Measurements from ENCODE around the gene HERC4. TPM values are rescaled to one million over a fixed set of nuclear protein-coding genes. Genes with fewer than 3 reads are reported as not detected.

The HERC4 gene
- total RNA-seq, 1 donor from 2014 or later: 56.9 TPM

DNA sequence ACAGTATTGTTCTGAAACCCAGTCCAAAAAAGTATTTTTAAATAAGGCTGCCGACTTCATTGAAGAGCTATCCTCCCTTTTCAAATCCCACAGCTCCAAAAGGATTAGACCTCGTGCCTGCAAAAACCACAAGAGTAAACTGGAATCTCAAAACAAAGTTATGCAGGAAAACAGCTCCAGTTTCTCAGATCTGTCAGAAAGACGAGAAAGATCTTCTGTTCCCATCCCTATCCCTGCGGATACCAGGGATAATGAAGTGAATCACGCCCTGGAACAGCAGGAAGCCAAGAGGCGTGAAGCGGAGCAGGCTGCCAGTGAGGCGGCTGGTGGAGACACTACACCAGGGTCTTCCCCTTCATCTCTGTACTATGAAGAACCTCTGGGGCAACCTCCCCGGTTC, 46.8 kb upstream of the HERC4 start:
- H3K9me3 Mint-ChIP-seq (ENCODE audit: unreplicated experiment): no peaks in the 10 kb centered on the region
- H3K27me3 Mint-ChIP-seq (ENCODE audit: low read depth, unreplicated experiment): peaks cover 2% of the 10 kb centered on the region
- no peaks in the 10 kb centered on the region for H3K9me3 ChIP-seq (ENCODE audit: insufficient read depth, low read depth, low read length)
- TF ChIP-seq CTCF (IDR thresholded peaks at IDR 0.05; ENCODE audit: insufficient read depth, low read depth, low read length) (no peak), EZH2 (IDR thresholded peaks at IDR 0.05; ENCODE audit: insufficient read depth, low read length) (no peak)
- FAIRE-seq (no peak), DNase-seq (ENCODE audit: low read depth) (no peak)
- no peaks in the 10 kb centered on the region for H3K36me3 ChIP-seq (ENCODE audit: insufficient read depth, low read length)
- no peak overlapping the region for H3K4me3 Mint-ChIP-seq (ENCODE audit: unreplicated experiment)
- no peak overlapping the region for H3K9ac ChIP-seq (ENCODE audit: low read length)
- H3K4me2 ChIP-seq (ENCODE audit: low read length): no peak overlapping the region
- H3K27me3 ChIP-seq (ENCODE audit: insufficient read depth, low read length): no peaks in the 10 kb centered on the region
- no peak overlapping the region for H3K27ac Mint-ChIP-seq (ENCODE audit: unreplicated experiment)
- H3K27ac ChIP-seq (ENCODE audit: low read depth, low read length): no peak overlapping the region
- no peaks in the 10 kb centered on the region for H3K79me2 ChIP-seq (ENCODE audit: insufficient read depth, low read length)
- H2AFZ ChIP-seq (ENCODE audit: low read depth, low read length): no peak overlapping the region
- no peaks in the 10 kb centered on the region for H3K4me1 ChIP-seq (ENCODE audit: insufficient read depth, low read length)
- H4K20me1 ChIP-seq (ENCODE audit: insufficient read depth, low read length): no peaks in the 10 kb centered on the region
- H3K4me1 Mint-ChIP-seq (ENCODE audit: low read depth, unreplicated experiment): no peaks in the 10 kb centered on the region
- no peak overlapping the region for H3K4me3 ChIP-seq (ENCODE audit: insufficient read depth, low read depth, low read length)
- peaks cover 2% of the 10 kb centered on the region for H3K36me3 Mint-ChIP-seq (ENCODE audit: low read depth, unreplicated experiment)

DNA sequence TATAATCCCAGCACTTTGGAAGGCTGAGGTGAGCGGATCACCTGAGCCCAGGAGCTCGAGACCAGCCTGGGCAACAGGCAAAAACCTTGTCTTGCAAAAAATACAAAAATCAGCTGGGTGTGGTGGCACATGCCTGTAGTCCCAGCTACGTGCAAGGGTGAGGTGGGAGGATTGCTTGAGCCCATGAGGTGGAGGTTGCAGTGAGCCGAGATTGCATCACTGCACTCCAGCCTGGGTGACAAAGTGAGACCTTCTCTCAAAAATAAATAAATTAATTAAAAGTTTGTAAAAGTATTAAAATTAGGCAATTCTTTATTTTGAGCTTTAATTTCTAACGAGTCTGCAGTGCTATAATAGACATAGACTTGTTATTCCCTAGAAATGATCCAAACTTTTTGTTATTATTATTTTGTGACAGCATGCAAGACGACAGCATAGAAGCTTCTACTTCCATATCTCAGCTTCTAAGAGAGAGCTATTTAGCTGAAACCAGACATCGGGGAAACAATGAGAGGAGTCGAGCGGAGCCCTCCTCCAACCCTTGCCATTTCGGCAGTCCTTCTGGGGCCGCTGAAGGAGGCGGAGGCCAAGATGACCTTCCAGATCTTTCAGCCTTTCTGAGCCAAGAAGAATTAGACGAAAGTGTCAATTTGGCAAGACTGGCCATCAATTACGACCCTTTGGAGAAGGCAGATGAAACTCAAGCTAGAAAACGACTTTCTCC, 46.1 kb upstream of the HERC4 start:
- Histone ChIP-seq H3K4me1 (ENCODE audit: insufficient read depth, low read length) (no peaks in the 10 kb centered on the region), H3K79me2 (ENCODE audit: insufficient read depth, low read length) (no peaks in the 10 kb centered on the region), H3K27me3 (ENCODE audit: insufficient read depth, low read length) (no peaks in the 10 kb centered on the region), H3K4me3 (ENCODE audit: insufficient read depth, low read depth, low read length) (no peak overlapping the region), H3K4me2 (ENCODE audit: low read length) (no peak overlapping the region), H3K9ac (ENCODE audit: low read length) (no peak overlapping the region), H2AFZ (ENCODE audit: low read depth, low read length) (no peak overlapping the region), H3K9me3 (ENCODE audit: insufficient read depth, low read depth, low read length) (no peaks in the 10 kb centered on the region), H3K36me3 (ENCODE audit: insufficient read depth, low read length) (no peaks in the 10 kb centered on the region), H4K20me1 (ENCODE audit: insufficient read depth, low read length) (no peaks in the 10 kb centered on the region), H3K27ac (ENCODE audit: low read depth, low read length) (no peak overlapping the region)
- Mint-ChIP-seq H3K27me3 (ENCODE audit: low read depth, unreplicated experiment) (peaks cover 2% of the 10 kb centered on the region), H3K4me1 (ENCODE audit: low read depth, unreplicated experiment) (no peaks in the 10 kb centered on the region), H3K27ac (ENCODE audit: unreplicated experiment) (no peak overlapping the region), H3K9me3 (ENCODE audit: unreplicated experiment) (no peaks in the 10 kb centered on the region), H3K4me3 (ENCODE audit: unreplicated experiment) (no peak overlapping the region), H3K36me3 (ENCODE audit: low read depth, unreplicated experiment) (no peaks in the 10 kb centered on the region)
- TF ChIP-seq CTCF (IDR thresholded peaks at IDR 0.05; ENCODE audit: insufficient read depth, low read depth, low read length) (no peak), EZH2 (IDR thresholded peaks at IDR 0.05; ENCODE audit: insufficient read depth, low read length) (no peak)
- DNase-seq (ENCODE audit: low read depth) (no peak), FAIRE-seq (no peak)

- FAIRE-seq (no peak), DNase-seq (ENCODE audit: low read depth) (no peak)
- no peaks in the 10 kb centered on the region for H3K36me3 ChIP-seq (ENCODE audit: insufficient read depth, low read length)
- Mint-ChIP-seq H3K27me3 (ENCODE audit: low read depth, unreplicated experiment) (no peaks in the 10 kb centered on the region), H3K4me3 (ENCODE audit: unreplicated experiment) (no peak overlapping the region), H3K36me3 (ENCODE audit: low read depth, unreplicated experiment) (no peaks in the 10 kb centered on the region), H3K4me1 (ENCODE audit: low read depth, unreplicated experiment) (no peaks in the 10 kb centered on the region), H3K27ac (ENCODE audit: unreplicated experiment) (no peak overlapping the region), H3K9me3 (ENCODE audit: unreplicated experiment) (no peaks in the 10 kb centered on the region)
- no peak overlapping the region for H3K9ac ChIP-seq (ENCODE audit: low read length)
- H3K4me1 ChIP-seq (ENCODE audit: insufficient read depth, low read length): no peaks in the 10 kb centered on the region
- no peaks in the 10 kb centered on the region for H4K20me1 ChIP-seq (ENCODE audit: insufficient read depth, low read length)
- no peaks in the 10 kb centered on the region for H3K79me2 ChIP-seq (ENCODE audit: insufficient read depth, low read length)
- no peaks in the 10 kb centered on the region for H3K9me3 ChIP-seq (ENCODE audit: insufficient read depth, low read depth, low read length)
- no peak overlapping the region for H3K4me3 ChIP-seq (ENCODE audit: insufficient read depth, low read depth, low read length)
- no peak overlapping the region for H3K4me2 ChIP-seq (ENCODE audit: low read length)
- H3K27ac ChIP-seq (ENCODE audit: low read depth, low read length): no peak overlapping the region
- H2AFZ ChIP-seq (ENCODE audit: low read depth, low read length): no peak overlapping the region
- TF ChIP-seq CTCF (IDR thresholded peaks at IDR 0.05; ENCODE audit: insufficient read depth, low read depth, low read length) (no peak), EZH2 (IDR thresholded peaks at IDR 0.05; ENCODE audit: insufficient read depth, low read length) (no peak)
- no peaks in the 10 kb centered on the region for H3K27me3 ChIP-seq (ENCODE audit: insufficient read depth, low read length)
These were observed 43.6 kb upstream of the HERC4 start for GRCh38 chr10:68118657-68119056.

Measured in astrocyte (in vitro differentiated cells and primary cell).